Stimulated activated CD4-positive, alpha-beta T cell treated with anti-CD3 and anti-CD28 coated beads, Interleukin-15, amount 100 ng/mL, for 48 hours (primary cell): ENCODE measurements around the gene CLEC16A.

Experiments
- DNase-seq, 2 donors: peaks; one replicate each; pipeline ENCODE4 v3.0.0-alpha.2; 2020; ENCODE audit warnings: low read depth in 2 of 2

CLEC16A gene

DNA sequence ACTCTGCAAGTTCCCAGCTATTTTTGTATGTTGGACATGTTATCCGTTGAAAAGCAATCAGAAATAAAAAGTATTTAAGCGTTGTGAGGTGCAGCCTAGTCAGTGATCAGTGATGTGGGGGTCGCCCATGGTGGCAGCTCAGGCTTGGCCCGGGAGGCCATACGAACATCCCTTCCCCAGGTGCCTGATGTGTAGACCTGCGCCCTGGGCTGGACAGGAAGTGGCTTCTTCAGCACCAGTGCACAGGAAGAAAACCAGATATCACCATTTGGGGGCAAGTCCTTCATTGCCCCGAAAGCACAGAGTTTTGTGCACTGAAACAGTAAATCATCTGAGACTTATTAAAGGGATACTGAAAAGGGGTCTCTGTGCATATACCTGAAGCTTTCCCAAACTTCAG lies 212.8 kb downstream of the CLEC16A start:
- no peak for DNase-seq

DNA sequence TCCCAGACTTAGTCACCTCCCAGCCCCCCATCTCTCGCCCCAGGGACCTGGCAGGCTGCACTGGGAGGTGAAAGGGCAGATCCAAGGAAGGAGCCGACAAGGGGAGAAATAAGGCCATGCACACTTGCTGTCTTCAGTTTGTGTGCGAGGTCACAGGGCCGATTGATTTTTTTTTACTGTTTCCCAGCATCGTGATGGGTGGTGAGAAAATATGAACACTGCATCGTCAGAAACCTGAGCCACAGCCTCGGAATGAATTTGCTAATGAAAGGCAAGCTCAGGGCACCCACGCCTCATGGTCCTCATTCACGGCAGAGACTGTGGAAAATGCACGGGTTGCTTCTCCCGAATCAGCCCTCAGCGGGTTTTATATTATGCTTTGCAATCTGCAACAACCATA lies 213.7 kb downstream of the CLEC16A start:
- DNase-seq: no peak

- no peak for DNase-seq
Measured at GRCh38 chr16:11159282-11159681, 214.9 kb downstream of the CLEC16A start.

DNA sequence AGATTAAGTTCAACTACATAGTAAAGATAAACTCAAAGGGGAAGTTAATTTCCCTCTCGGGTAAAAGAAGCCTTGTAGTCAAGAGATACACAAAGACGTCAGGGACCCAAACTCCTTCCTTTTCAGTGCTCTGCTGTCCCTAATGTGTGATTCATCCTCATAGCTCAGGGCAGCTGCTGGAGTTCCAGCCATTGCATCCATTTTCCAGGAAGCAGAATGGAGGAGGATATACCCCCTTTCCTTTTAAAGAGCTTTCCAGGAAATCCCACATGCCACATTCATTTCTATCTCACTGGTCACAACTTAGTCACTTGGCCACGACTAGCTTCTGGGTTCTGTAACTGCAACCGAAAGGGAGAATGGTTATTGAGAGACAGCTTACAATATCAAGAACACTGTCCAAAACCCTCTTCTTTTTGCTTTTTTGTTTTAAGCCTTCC lies 216.3 kb downstream of the CLEC16A start:
- DNase-seq: no peak

- DNase-seq: no peak
Measured at GRCh38 chr16:11161439-11161838, 217.1 kb downstream of the CLEC16A start.

- no peak for DNase-seq
Measured at GRCh38 chr16:11161974-11162373, 217.6 kb downstream of the CLEC16A start.

DNA sequence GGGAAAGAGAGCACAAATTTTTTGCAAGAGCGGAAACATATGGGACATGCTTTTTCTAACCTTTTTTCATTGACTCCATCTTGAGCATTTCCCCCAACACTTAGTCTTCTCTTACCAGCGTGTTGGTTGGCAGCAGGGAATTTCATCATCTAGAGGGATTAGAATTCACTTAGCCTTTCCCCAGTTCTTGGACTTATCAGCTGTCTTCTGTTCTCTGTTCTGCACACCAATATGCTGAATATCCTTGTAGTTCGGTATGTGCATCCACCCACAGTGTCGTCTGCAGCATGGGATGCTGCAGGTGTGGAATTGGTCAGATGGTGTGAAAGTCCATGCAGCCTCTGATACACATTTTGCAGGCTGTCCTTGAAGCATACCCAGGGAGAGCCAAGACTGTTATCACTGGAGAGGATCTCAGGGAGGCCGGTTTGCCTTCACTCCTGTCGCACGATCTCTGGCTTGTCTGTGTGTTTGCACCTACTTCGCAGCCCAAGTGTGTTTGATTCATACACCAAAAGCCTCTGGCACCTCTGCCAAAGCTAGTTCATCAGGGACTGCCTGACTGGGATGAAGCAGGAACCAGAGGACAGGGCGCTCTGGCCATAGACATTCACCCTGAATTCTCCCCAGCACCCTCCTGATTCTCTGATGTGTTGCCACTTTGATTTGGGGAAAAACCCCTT lies 218.4 kb downstream of the CLEC16A start:
- no peak for DNase-seq

DNA sequence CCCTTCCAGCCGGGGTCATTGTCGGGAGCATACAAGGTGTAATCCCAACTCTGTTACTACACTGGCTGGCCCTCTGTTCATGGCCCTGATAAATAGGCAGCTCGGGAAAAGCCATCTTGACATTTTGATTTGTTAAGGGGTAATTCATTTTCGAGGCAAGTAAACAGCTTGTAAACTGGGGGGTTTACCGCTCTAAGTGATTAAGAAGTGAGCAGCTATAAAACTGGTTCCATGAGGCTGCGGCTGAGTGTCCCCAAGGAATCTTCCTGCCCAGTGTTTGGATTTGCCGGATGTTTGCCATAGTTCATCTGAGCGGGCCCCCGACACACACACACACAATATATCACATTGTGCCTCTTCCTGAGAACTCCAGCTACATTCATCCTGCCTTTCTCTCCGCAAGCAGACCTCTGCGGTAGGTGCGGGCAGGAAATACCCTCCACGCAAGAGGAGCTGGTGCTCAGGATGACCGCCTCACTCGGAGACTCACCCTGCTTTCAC lies 219.4 kb downstream of the CLEC16A start:
- no peak for DNase-seq

- no peak for DNase-seq
Measured at GRCh38 chr16:11164482-11165270, 220.3 kb downstream of the CLEC16A start.

DNA sequence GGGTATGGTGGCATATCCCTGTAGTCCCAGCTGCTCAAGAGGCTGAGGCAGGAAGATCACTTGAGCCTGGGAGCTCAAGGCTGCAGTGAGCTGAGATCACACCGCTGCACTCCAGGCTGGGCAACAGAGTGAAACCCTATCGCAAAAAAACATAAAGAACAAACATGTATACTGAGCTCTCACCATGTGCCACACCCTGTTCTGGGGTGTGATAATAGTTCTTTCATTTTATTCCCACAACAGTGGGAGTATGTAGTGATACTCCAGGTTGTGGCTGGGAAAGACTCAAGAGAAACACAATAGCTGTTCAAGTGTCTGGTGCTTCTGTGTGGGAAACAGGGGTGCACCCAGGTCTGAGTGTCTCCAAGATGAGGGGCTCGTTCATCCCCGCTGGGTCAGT lies 221.0 kb downstream of the CLEC16A start:
- DNase-seq: no peak

- DNase-seq: no peak
Measured at GRCh38 chr16:11165894-11166665, 221.7 kb downstream of the CLEC16A start.

DNA sequence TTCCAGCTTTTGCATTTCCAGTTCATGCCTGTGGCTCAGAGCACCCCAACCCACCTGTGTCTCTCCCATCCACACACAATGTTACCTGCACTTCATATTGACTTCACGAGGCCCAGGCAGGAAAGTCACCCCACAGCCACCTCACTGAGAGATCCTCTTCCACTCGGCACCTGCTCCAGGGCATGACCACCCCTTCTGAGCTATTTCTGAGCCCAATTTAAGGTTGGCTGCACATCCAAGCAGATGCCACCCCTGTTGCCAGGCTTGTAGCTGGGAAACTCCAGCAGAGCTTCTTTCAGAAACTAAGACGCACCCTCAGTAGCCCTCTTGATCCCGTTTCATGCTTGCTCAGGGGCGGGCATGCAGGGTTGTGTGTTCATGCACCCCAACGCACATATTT lies 223.2 kb downstream of the CLEC16A start:
- no peak for DNase-seq

DNA sequence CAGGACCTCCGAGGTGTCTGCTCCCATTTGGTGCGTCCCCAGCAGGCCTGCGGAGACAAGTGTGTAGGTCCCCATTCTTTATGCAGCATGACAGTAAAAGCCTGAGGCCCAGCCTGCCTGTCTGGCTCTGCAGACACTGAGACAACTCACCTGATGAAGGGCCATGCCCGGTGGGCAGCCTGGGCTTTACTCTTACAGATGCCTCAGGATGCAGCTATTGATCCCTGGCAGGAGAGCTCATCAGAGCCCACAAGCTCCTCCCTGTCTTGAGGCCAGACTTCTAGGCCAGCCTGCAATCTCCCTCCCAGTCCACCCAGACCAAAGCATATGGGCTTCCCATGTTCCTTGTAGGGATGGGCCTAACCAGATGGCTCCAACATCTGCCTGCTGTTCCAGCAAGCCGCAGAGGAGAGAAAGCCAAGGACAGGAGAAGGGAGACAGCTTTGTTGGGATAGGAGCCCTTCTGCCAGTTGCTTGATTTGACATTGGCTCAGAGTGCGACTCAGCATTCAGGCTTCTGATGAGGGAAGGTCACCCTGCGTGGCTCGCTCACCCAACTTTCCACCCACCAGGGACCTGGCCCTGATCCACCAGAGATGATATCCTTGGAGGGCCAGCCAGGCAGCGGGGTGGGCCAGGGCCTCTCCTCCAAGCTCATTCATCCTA lies 224.2 kb downstream of the CLEC16A start:
- DNase-seq: no peak

- DNase-seq: no peak
Measured at GRCh38 chr16:11169641-11170040, 225.3 kb downstream of the CLEC16A start.

DNA sequence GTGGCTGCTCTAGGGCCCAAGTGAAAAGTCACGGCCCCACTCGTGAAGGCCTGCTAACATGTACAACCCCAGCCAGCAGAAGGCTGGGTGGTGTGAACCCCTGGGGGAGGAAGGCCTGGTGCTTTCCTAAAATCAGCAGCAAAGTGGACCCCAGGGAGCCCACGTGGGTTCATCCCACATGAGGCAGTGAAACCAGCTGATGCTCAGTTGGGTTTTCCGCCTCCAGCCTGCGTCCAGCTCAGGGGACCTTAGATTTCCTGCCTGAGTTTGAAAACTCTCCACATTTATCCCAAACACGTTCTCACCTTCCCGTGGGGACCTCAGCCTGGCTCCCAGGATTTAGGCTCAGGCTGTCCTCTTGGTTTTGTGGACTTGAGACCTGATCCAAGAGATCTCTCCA lies 225.8 kb downstream of the CLEC16A start:
- DNase-seq: no peak

GRCh38 chr16:11170696-11171447 lies 226.5 kb downstream of the CLEC16A start:
- no peak for DNase-seq

- no peak for DNase-seq
Measured at GRCh38 chr16:11171448-11171709, 227.0 kb downstream of the CLEC16A start.

GRCh38 chr16:11171757-11172299 lies 227.5 kb downstream of the CLEC16A start:
- no peak for DNase-seq

GRCh38 chr16:11173426-11173825 lies 229.1 kb downstream of the CLEC16A start:
- no peak for DNase-seq

- no peak for DNase-seq
Measured at GRCh38 chr16:11174141-11174540, 229.8 kb downstream of the CLEC16A start.
